HG03521 (cell line): ENCODE data around the gene PPP1R18.
A peak's percentile ranks its signal among the peaks of the same experiment; 100 is the strongest.
"Not testable (repeated sequence)": the region's sequence is repeated elsewhere in the genome, so short reads cannot be mapped to it uniquely, and the experiment has no call there.

ENCODE experiments used
- ATAC-seq: cut with Tn5 transposase; IDR thresholded peaks from one replicate; pipeline ENCODE4 v1.9.1; 2021; ENCODE audit warnings: mild to moderate bottlenecking, moderate library complexity; ENCODE audit not compliant: unreplicated experiment

The PPP1R18 gene

GRCh38 chr6:30720738-30721197 is 34.3 kb upstream of the PPP1R18 start:
- no peak for ATAC-seq

GRCh38 chr6:30719791-30720737 is 33.6 kb upstream of the PPP1R18 start, which contains the start of gene TUBB:
TSS of gene TUBB (plus strand) at chr6:30720352. CDS start at chr6:30720507, 155 bp downstream.
- ATAC-seq, result peak; percentile 37

GRCh38 chr6:30719356-30719755 is 32.9 kb upstream of the PPP1R18 start:
- no peak for ATAC-seq

GRCh38 chr6:30717845-30718720 is 31.6 kb upstream of the PPP1R18 start:
- not testable (repeated sequence) for ATAC-seq

- peak; percentile 68 for ATAC-seq
These were observed 30.8 kb upstream of the PPP1R18 start, which contains the start of gene MDC1 for GRCh38 chr6:30717129-30717844. TSS of gene MDC1 (minus strand) at chr6:30717281. CDS start at chr6:30715175, 2,106 bp downstream.

GRCh38 chr6:30716879-30717128 is 30.4 kb upstream of the PPP1R18 start:
- ATAC-seq, result no peak

GRCh38 chr6:30714263-30714662 is 27.8 kb upstream of the PPP1R18 start:
- no peak for ATAC-seq

- no peak for ATAC-seq
These were observed 26.0 kb upstream of the PPP1R18 start for GRCh38 chr6:30712441-30712945.

- no peak for ATAC-seq
These were observed 25.4 kb upstream of the PPP1R18 start for GRCh38 chr6:30711758-30712380.

GRCh38 chr6:30709101-30709868 is 22.8 kb upstream of the PPP1R18 start:
- ATAC-seq, result no peak

- ATAC-seq, result no peak
These were observed 20.9 kb upstream of the PPP1R18 start for GRCh38 chr6:30707281-30707850.

- ATAC-seq, result no peak
These were observed 19.2 kb upstream of the PPP1R18 start for GRCh38 chr6:30705620-30706019.

GRCh38 chr6:30703821-30704220 is 17.4 kb upstream of the PPP1R18 start:
- no peak for ATAC-seq

GRCh38 chr6:30703011-30703410 is 16.6 kb upstream of the PPP1R18 start:
- no peak for ATAC-seq

GRCh38 chr6:30700340-30700739 is 13.9 kb upstream of the PPP1R18 start:
- ATAC-seq, result no peak

- no peak for ATAC-seq
These were observed 10.0 kb upstream of the PPP1R18 start for GRCh38 chr6:30696432-30696831.

- no peak for ATAC-seq
These were observed 4.9 kb upstream of the PPP1R18 start for GRCh38 chr6:30691208-30691847.

- peak; percentile 31 for ATAC-seq
These were observed 4.2 kb upstream of the PPP1R18 start, which contains the start of gene NRM for GRCh38 chr6:30690403-30691207. TSS of gene NRM (minus strand) at chr6:30690984. CDS start at chr6:30690974, 10 bp downstream.
